HEK293 (cell line): ENCODE measurements around the gene KLHL7.

Experiments
- CTCF ChIA-PET: fragments of 350-600 bp; formaldehyde crosslinking; extraction: SDS; loops from one replicate; lab custom pipeline; 2021; ENCODE audit warnings: antibody characterized with exemption; lab: Yijun Ruan, JAX
- POLR2A ChIA-PET: fragments of 300-600 bp; formaldehyde crosslinking; extraction: SDS; loops from one replicate; lab custom pipeline; 2020; ENCODE audit warnings: antibody characterized with exemption, inconsistent platforms; lab: Yijun Ruan, JAX
- H3K27ac ChIP-seq: fragments of 200-500 bp; sonication (Bioruptor generic); 2 replicates; pipeline ENCODE4 v1.5.1; 2014; ENCODE audit warnings: low read depth, low read length, control low read depth, inconsistent platforms; ENCODE audit errors: extremely low read depth
- H3K36me3 ChIP-seq, 2 experiments: fragments of 200-500 bp in 1 of 2; sonication (Bioruptor generic) in 1 of 2; 1 replicate in 1 of 2; 2 replicates in 1 of 2; pipeline ENCODE4 v1.5.1; 2014 to 2017; ENCODE audit warnings: inconsistent platforms in 2 of 2, low read length in 2 of 2; ENCODE audit not compliant: control insufficient read depth in 2 of 2, insufficient read depth in 1 of 2
- H3K4me1 ChIP-seq: fragments of 200-500 bp; sonication (Bioruptor generic); 2 replicates; pipeline ENCODE4 v1.5.1; 2014; ENCODE audit warnings: mild to moderate bottlenecking, low read length, inconsistent platforms; ENCODE audit not compliant: control insufficient read depth, insufficient read depth
- H3K4me3 ChIP-seq: 2 replicates; pipeline ENCODE4 v1.5.1; 2011; ENCODE audit warnings: low read depth, mild to moderate bottlenecking, control low read depth, low read length, moderate library complexity
- H3K9me3 ChIP-seq: fragments of 200-500 bp; sonication (Bioruptor generic); 2 replicates; pipeline ENCODE4 v1.5.1; 2014; ENCODE audit warnings: low read depth, low read length, inconsistent platforms; ENCODE audit not compliant: control insufficient read depth, insufficient read depth
- BCL11B ChIP-seq: fragments of 450-650 bp; formaldehyde crosslinking; IDR thresholded peaks from 2 replicates; pipeline ENCODE4 v1.5.1; 2016; ENCODE audit warnings: low read depth, missing biosample characterization, missing genetic modification characterization
- PBX3 ChIP-seq: sonication (generic); formaldehyde crosslinking; IDR thresholded peaks from 2 replicates; pipeline ENCODE4 v1.8.1; 2022; ENCODE audit warnings: mild to moderate bottlenecking, moderate library complexity, missing genetic modification reagents
- SCRT1 ChIP-seq: fragments of 450-650 bp; formaldehyde crosslinking; IDR thresholded peaks from 2 replicates; pipeline ENCODE4 v1.5.1; 2016; ENCODE audit warnings: missing biosample characterization, missing genetic modification characterization, borderline replicate concordance
- SP7 ChIP-seq: fragments of 450-650 bp; formaldehyde crosslinking; IDR thresholded peaks from 2 replicates; pipeline ENCODE4 v1.5.1; 2016; ENCODE audit warnings: missing biosample characterization, missing genetic modification characterization
- ZFP37 ChIP-seq: fragments of 450-650 bp; formaldehyde crosslinking; IDR thresholded peaks from 2 replicates; pipeline ENCODE4 v1.5.1; 2016; ENCODE audit warnings: missing biosample characterization, missing genetic modification characterization
- ZNF221 ChIP-seq: fragments of 450-650 bp; formaldehyde crosslinking; IDR thresholded peaks from 2 replicates; pipeline ENCODE4 v1.5.1; 2017; ENCODE audit warnings: missing biosample characterization, missing genetic modification characterization, borderline replicate concordance
- ZNF335 ChIP-seq: fragments of 450-650 bp; formaldehyde crosslinking; conservative IDR thresholded peaks from 2 replicates; pipeline ENCODE4 v1.5.1; 2016; ENCODE audit warnings: missing biosample characterization, missing genetic modification characterization
- ZNF37A ChIP-seq: fragments of 450-650 bp; IDR thresholded peaks from 2 replicates; pipeline ENCODE4 v1.5.1; 2018; ENCODE audit warnings: missing biosample characterization, missing genetic modification characterization
- ZNF416 ChIP-seq: fragments of 450-650 bp; formaldehyde crosslinking; IDR thresholded peaks from 2 replicates; pipeline ENCODE4 v1.5.1; 2016; ENCODE audit warnings: missing biosample characterization, missing genetic modification characterization
- ZNF473 ChIP-seq: fragments of 450-650 bp; formaldehyde crosslinking; IDR thresholded peaks from 2 replicates; pipeline ENCODE4 v1.5.1; 2017; ENCODE audit warnings: missing biosample characterization, missing genetic modification characterization
- ZNF501 ChIP-seq: fragments of 450-650 bp; formaldehyde crosslinking; IDR thresholded peaks from 2 replicates; pipeline ENCODE4 v1.5.1; 2016; ENCODE audit warnings: missing biosample characterization, missing genetic modification characterization
- ZNF521 ChIP-seq: fragments of 450-650 bp; formaldehyde crosslinking; IDR thresholded peaks from 2 replicates; pipeline ENCODE4 v1.5.1; 2017; ENCODE audit warnings: missing biosample characterization, mild to moderate bottlenecking, missing genetic modification characterization
- ZNF585B ChIP-seq: fragments of 450-650 bp; formaldehyde crosslinking; IDR thresholded peaks from 2 replicates; pipeline ENCODE4 v1.5.1; 2016; ENCODE audit warnings: missing biosample characterization, missing genetic modification characterization
- ZNF654 ChIP-seq: fragments of 450-650 bp; formaldehyde crosslinking; IDR thresholded peaks from 2 replicates; pipeline ENCODE4 v1.5.1; 2016; ENCODE audit warnings: low read depth, missing biosample characterization, missing genetic modification characterization
- ZNF664 ChIP-seq: fragments of 450-650 bp; formaldehyde crosslinking; IDR thresholded peaks from 2 replicates; pipeline ENCODE4 v1.5.1; 2016; ENCODE audit warnings: missing biosample characterization, missing genetic modification characterization
- ZNF707 ChIP-seq: fragments of 450-650 bp; formaldehyde crosslinking; IDR thresholded peaks from 2 replicates; pipeline ENCODE4 v1.5.1; 2016; ENCODE audit warnings: missing biosample characterization, missing genetic modification characterization
- TF ChIP-seq, protein P1 (sequence below): fragments of 450-650 bp; formaldehyde crosslinking; IDR thresholded peaks from 2 replicates; pipeline ENCODE4 v1.5.1; 2016; ENCODE audit warnings: missing biosample characterization, missing genetic modification characterization

KLHL7 gene

GRCh38 chr7:23165316-23165715, 59.7 kb downstream of the KLHL7 start (continued):
- TF ChIP-seq, protein P1, sequence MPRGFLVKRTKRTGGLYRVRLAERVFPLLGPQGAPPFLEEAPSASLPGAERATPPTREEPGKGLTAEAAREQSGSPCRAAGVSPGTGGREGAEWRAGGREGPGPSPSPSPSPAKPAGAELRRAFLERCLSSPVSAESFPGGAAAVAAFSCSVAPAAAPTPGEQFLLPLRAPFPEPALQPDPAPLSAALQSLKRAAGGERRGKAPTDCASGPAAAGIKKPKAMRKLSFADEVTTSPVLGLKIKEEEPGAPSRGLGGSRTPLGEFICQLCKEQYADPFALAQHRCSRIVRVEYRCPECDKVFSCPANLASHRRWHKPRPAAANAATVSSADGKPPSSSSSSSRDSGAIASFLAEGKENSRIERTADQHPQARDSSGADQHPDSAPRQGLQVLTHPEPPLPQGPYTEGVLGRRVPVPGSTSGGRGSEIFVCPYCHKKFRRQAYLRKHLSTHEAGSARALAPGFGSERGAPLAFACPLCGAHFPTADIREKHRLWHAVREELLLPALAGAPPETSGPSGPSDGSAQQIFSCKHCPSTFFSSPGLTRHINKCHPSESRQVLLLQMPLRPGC (tag by site-specific recombination): no peak

DNA sequence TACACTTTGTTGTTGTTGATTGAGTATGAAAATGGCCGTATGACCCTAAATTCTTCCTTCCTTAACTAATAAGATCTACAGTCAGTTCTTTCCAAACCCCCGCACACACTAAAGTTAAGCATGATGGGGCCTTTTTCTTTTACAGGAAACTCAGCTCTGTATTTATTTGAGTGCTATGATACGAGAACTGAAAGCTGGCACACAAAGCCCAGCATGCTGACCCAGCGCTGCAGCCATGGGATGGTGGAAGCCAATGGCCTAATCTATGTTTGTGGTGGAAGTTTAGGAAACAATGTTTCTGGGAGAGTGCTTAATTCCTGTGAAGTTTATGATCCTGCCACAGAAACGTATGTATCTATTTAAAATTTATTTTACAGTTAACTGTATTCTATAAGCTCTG, 62.1 kb downstream of the KLHL7 start:
- Histone ChIP-seq H3K9me3 (no peaks in the 10 kb centered on the region), H3K4me3 (no peak overlapping the region), H3K27ac (no peak overlapping the region), H3K4me1 (no peaks in the 10 kb centered on the region), H3K36me3 (no peaks in the 10 kb centered on the region)
- CTCF ChIA-PET: no interaction called here
- POLR2A ChIA-PET: no interaction called here
- TF ChIP-seq ZNF221 (tag by site-specific recombination) (no peak), ZNF654 (tag by site-specific recombination) (no peak), ZNF664 (tag by site-specific recombination) (no peak), ZNF416 (tag by site-specific recombination) (no peak)

- Histone ChIP-seq H3K4me1 (no peaks in the 10 kb centered on the region), H3K9me3 (no peaks in the 10 kb centered on the region), H3K4me3 (no peak overlapping the region), H3K27ac (no peak overlapping the region), H3K36me3 (no peaks in the 10 kb centered on the region)
- ChIA-PET CTCF (interaction anchor here (0.6 to 1.5 kb wide), 3 partner anchors 10 to 16 kb away, joined by 3 to 4 read pairs (median 3); no protein-coding TSS in a partner anchor), POLR2A (no interaction called here)
- TF ChIP-seq ZNF416 (tag by site-specific recombination) (no peak), ZNF37A (tag by site-specific recombination) (no peak), BCL11B (tag by site-specific recombination) (no peak), ZNF707 (tag by site-specific recombination) (no peak), ZFP37 (no peak), SP7 (tag by site-specific recombination) (no peak)
Measured at GRCh38 chr7:23168111-23168885, 62.7 kb downstream of the KLHL7 start.

GRCh38 chr7:23175938-23176337, 70.4 kb downstream of the KLHL7 start:
- no peaks in the 10 kb centered on the region for H3K9me3 ChIP-seq

More at GRCh38 chr7:23175938-23176337, 70.4 kb downstream of the KLHL7 start:
- Histone ChIP-seq H3K4me1 (no peaks in the 10 kb centered on the region), H3K4me3 (no peak overlapping the region), H3K36me3 (peaks cover 0 to 4% of the 10 kb centered on the region in 2 experiments; a peak in 1 of 3 replicates), H3K27ac (no peak overlapping the region)
- TF ChIP-seq ZNF585B (no peak), ZNF335 (tag by site-specific recombination) (no peak), SCRT1 (tag by site-specific recombination) (no peak), ZNF521 (tag by site-specific recombination) (no peak), ZNF501 (no peak), ZNF473 (no peak), PBX3 (CRISPR knock-in tag) (no peak)
- ChIA-PET POLR2A (interaction anchor here (0.6 kb wide), 1 partner anchor 133 kb away, joined by 4 read pairs; no protein-coding TSS in a partner anchor), CTCF (interaction anchor here (0.6 to 1.2 kb wide), 2 partner anchors 9 to 72 kb away, joined by 5 read pairs; no protein-coding TSS in a partner anchor)
